ENCODE results near the gene PABPN1L.

GRCh38 chr16:88888057-88888456, 21.6 kb upstream of the PABPN1L start:
- TF ChIP-seq TCF7L2 (IDR thresholded peaks at IDR 0.05; ENCODE audit: low read depth, low read length), result no peak
- TF ChIP-seq HNRNPLL (IDR thresholded peaks at IDR 0.05; ENCODE audit: low read depth, low read length, poor library complexity, severe bottlenecking), result no peak
- no peak for TF ChIP-seq RBM39 (optimal IDR thresholded peaks at IDR 0.05; ENCODE audit: low read depth, low read length)
- no peak for TF ChIP-seq REST (IDR thresholded peaks at IDR 0.05; ENCODE audit: borderline replicate concordance)
- no peak for TF ChIP-seq REST (CRISPR knock-in tag; IDR thresholded peaks at IDR 0.05; ENCODE audit: low read depth)
- TF ChIP-seq DACH1 (IDR thresholded peaks at IDR 0.05; ENCODE audit: partially characterized antibody), result no peak
- no peak for TF ChIP-seq GATAD2B (IDR thresholded peaks at IDR 0.05; ENCODE audit: borderline replicate concordance)
- no peak for TF ChIP-seq ZNF274 (IDR thresholded peaks at IDR 0.05; ENCODE audit: borderline replicate concordance, low read depth, low read length)
- TF ChIP-seq CTCF (IDR thresholded peaks at IDR 0.05 in 2 of 3, conservative IDR thresholded peaks at IDR 0.05 in 1 of 3; ENCODE audit: insufficient read depth in 2 of 3, low read depth in 1 of 3, low read length in 3 of 3), result no peak
- TF ChIP-seq MTA2 (IDR thresholded peaks at IDR 0.05; ENCODE audit: low read depth), result no peak
- no peak for TF ChIP-seq MAFK (IDR thresholded peaks at IDR 0.05; ENCODE audit: low read length)
- TF ChIP-seq EHMT2 (IDR thresholded peaks at IDR 0.05), result no peak
- TF ChIP-seq ATF2 (CRISPR knock-in tag; IDR thresholded peaks at IDR 0.05), result no peak
- no peak for TF ChIP-seq ZKSCAN1 (IDR thresholded peaks at IDR 0.05; ENCODE audit: low read depth, low read length)

All from K562 (cell line).